H1 (cell line): ENCODE measurements around the gene HS1BP3. TPM values are rescaled to one million over a fixed set of nuclear protein-coding genes. Genes with fewer than 3 reads are reported as not detected.

ENCODE experiments used
- polyA plus RNA-seq, 7 experiments: library from polyadenylated mRNA; depleted of rRNA in 3 of 7; stranded (reverse) in 5 of 7; unstranded in 2 of 7; fragments of >200 nt in 5 of 7; fragments of 200-250 nt in 2 of 7; gene quantifications; 1 replicate in 5 of 7; 2 replicates in 1 of 7; 4 replicates in 1 of 7; pipeline versions ENCODE4 v1.2.1 to v1.2.3, GENCODE V29; 2011 to 2013; ENCODE audit warnings: missing spikeins in 2 of 7, mixed read lengths in 2 of 7
- total RNA-seq: library from RNA; stranded (reverse); fragmentation: NEBNext Ultra II Directional; extraction: Animal tissue kit (Norgen Biotek cat#: 25700); gene quantifications from 2 replicates; pipeline ENCODE4 v1.2.1, GENCODE V29; 2021
- TF ChIP-seq, protein P1 (sequence below): fragments of 300-600 bp; sonication (generic); IDR thresholded peaks from 2 replicates; pipeline ENCODE4 v1.7.1; 2012; ENCODE audit warnings: low read length, moderate library complexity, mild to moderate bottlenecking, inconsistent platforms; ENCODE audit not compliant: insufficient replicate concordance

The HS1BP3 gene
- total and polyA plus RNA-seq, 2 of the 8 experiments (the other 6 are each of a cell fraction or from before 2014, with no cell fraction given): 11.1 to 11.3 TPM

DNA sequence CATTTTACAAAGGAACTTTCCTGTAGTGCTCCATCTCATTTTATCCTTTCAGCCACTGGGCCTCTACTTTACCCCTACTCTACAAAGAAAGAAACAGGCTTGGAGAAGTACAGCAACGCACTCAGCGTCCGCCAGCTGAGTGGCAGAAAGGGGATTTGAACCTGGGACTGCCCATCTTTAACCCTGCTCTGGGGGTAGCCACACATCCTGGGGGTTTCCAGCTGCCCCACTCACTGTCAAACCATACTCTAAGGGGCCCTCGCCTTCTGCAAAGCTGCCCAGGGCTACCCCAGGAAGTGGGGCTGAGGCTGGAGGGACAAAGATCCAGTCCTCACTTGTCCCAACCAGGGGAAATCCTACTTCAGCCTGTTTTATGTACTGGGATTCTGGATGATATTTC is 17.9 kb downstream of the HS1BP3 start (continued):
- TF ChIP-seq, protein P1, sequence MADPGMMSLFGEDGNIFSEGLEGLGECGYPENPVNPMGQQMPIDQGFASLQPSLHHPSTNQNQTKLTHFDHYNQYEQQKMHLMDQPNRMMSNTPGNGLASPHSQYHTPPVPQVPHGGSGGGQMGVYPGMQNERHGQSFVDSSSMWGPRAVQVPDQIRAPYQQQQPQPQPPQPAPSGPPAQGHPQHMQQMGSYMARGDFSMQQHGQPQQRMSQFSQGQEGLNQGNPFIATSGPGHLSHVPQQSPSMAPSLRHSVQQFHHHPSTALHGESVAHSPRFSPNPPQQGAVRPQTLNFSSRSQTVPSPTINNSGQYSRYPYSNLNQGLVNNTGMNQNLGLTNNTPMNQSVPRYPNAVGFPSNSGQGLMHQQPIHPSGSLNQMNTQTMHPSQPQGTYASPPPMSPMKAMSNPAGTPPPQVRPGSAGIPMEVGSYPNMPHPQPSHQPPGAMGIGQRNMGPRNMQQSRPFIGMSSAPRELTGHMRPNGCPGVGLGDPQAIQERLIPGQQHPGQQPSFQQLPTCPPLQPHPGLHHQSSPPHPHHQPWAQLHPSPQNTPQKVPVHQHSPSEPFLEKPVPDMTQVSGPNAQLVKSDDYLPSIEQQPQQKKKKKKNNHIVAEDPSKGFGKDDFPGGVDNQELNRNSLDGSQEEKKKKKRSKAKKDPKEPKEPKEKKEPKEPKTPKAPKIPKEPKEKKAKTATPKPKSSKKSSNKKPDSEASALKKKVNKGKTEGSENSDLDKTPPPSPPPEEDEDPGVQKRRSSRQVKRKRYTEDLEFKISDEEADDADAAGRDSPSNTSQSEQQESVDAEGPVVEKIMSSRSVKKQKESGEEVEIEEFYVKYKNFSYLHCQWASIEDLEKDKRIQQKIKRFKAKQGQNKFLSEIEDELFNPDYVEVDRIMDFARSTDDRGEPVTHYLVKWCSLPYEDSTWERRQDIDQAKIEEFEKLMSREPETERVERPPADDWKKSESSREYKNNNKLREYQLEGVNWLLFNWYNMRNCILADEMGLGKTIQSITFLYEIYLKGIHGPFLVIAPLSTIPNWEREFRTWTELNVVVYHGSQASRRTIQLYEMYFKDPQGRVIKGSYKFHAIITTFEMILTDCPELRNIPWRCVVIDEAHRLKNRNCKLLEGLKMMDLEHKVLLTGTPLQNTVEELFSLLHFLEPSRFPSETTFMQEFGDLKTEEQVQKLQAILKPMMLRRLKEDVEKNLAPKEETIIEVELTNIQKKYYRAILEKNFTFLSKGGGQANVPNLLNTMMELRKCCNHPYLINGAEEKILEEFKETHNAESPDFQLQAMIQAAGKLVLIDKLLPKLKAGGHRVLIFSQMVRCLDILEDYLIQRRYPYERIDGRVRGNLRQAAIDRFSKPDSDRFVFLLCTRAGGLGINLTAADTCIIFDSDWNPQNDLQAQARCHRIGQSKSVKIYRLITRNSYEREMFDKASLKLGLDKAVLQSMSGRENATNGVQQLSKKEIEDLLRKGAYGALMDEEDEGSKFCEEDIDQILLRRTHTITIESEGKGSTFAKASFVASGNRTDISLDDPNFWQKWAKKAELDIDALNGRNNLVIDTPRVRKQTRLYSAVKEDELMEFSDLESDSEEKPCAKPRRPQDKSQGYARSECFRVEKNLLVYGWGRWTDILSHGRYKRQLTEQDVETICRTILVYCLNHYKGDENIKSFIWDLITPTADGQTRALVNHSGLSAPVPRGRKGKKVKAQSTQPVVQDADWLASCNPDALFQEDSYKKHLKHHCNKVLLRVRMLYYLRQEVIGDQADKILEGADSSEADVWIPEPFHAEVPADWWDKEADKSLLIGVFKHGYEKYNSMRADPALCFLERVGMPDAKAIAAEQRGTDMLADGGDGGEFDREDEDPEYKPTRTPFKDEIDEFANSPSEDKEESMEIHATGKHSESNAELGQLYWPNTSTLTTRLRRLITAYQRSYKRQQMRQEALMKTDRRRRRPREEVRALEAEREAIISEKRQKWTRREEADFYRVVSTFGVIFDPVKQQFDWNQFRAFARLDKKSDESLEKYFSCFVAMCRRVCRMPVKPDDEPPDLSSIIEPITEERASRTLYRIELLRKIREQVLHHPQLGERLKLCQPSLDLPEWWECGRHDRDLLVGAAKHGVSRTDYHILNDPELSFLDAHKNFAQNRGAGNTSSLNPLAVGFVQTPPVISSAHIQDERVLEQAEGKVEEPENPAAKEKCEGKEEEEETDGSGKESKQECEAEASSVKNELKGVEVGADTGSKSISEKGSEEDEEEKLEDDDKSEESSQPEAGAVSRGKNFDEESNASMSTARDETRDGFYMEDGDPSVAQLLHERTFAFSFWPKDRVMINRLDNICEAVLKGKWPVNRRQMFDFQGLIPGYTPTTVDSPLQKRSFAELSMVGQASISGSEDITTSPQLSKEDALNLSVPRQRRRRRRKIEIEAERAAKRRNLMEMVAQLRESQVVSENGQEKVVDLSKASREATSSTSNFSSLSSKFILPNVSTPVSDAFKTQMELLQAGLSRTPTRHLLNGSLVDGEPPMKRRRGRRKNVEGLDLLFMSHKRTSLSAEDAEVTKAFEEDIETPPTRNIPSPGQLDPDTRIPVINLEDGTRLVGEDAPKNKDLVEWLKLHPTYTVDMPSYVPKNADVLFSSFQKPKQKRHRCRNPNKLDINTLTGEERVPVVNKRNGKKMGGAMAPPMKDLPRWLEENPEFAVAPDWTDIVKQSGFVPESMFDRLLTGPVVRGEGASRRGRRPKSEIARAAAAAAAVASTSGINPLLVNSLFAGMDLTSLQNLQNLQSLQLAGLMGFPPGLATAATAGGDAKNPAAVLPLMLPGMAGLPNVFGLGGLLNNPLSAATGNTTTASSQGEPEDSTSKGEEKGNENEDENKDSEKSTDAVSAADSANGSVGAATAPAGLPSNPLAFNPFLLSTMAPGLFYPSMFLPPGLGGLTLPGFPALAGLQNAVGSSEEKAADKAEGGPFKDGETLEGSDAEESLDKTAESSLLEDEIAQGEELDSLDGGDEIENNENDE: no peak
